ENCODE measurements around the gene SPATA32.

SPATA32 gene, protein sequence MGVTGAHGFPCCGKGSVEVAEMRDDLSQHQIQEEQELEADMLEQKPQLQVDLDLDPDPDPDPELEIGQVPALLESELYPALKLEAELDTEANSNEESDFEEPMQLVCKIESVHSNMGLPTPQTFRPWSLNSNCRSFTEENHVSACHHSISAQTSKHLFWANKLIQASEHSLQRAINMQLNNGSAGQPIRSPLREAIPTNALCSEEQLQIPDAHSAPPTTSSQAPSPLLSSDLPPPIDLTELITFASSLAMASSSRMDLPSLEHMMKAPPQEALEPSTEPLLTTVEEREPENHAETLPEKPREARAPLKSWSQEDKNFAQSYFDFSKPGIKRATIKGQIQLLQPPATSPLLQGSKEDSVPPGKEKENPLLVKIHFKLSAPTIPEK

DNA sequence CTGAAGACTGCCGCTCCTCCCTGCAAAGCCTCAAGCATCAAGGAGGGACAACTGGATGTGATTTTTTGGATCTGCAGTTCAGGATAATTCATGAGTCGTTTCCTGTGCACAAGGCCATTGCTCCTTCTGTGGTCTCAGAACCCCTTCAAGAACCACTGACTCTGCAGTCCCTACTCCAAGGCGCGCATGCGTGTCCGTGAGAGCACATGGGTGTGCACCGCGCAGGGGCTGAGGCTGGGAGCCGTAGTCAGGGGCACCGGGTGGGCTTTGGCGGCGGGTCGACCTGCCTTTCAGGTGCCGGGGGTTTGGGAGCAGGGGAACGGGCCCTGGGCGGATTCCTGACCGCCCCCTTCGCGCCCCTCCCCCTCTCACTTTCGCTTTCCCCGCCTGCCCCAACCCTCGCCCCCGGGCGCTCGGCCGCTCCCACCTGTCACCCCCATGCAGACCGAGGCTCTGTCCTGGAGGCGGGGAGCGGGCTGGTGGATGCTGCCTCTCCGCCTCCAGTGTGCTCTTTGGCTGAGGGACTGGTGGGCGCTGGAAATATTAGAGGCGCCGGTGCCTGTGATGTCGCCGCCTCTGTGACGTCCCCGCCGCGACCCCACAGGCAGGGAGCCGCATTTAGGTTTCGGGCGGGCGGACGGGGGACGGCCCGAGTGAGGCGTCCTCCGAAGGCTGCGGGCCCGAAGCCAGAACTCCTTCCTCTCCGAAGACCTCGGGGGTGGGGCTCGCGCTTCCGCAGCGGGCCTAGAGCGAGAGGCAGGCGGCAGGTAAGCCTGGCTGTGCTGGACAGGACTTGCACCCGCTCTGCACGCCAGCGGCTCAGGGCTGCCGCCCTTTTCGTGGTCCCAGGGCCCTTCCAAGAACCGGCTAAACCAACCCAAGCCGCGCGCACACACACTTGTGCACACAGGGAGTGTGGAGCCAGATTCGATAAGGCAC lies at the start of gene SPATA32:
Gene SPATA32 (minus strand): TSS at position 518 of the 939 bp plus-strand sequence. CDS start 78 bp downstream, at position 440.
- H3K27me3 Mint-ChIP-seq (ENCODE audit: low read depth, poor library complexity) = peaks cover 25% of the 10 kb centered on the region
- no peak for TF ChIP-seq CTCF (IDR thresholded peaks at IDR 0.05)
- peaks cover 4% of the 10 kb centered on the region for H3K36me3 Mint-ChIP-seq (ENCODE audit: low read depth)

DNA sequence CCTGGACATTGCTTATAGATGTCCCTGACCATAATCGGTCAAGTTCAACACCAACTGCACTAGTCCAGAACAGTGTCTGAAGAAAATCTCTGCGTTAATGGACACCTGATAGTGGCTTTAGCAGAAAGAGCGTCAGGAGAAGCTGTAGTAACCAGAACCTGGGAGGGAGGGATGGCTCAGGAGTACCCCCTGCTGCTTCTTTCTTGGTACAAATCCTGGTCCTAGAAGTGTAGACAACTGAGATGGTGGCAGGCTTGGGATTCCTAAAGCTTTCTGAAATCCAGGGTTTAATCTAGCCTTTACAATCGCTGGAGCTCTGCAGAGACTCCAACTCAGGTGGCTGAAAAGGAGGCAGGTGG lies 49.5 kb upstream of the SPATA32 start:
- TF ChIP-seq CTCF (IDR thresholded peaks at IDR 0.05) = no peak
- Mint-ChIP-seq H3K27me3 (ENCODE audit: low read depth, poor library complexity) (peaks cover 4% of the 10 kb centered on the region), H3K4me1 (peaks cover 58% of the 10 kb centered on the region), H3K36me3 (ENCODE audit: low read depth) (no peaks in the 10 kb centered on the region), H3K9me3 (no peaks in the 10 kb centered on the region), H3K27ac (no peak overlapping the region), H3K4me3 (no peak overlapping the region)
- no peak for DNase-seq

More for the DNA sequence above, at the start of gene SPATA32:
- peak; percentile 68 for DNase-seq
- peak within 1 kb of the TSS; percentile 63 for H3K4me3 Mint-ChIP-seq
- peaks cover 24% of the 10 kb centered on the region for H3K4me1 Mint-ChIP-seq
- no peaks in the 10 kb centered on the region for H3K9me3 Mint-ChIP-seq
- no peak within 1 kb of the TSS for H3K27ac Mint-ChIP-seq

GRCh38 chr17:45310380-45311324 lies 48.8 kb upstream of the SPATA32 start:
- DNase-seq = no peak
- no peaks in the 10 kb centered on the region for H3K9me3 Mint-ChIP-seq
- no peak for TF ChIP-seq CTCF (IDR thresholded peaks at IDR 0.05)
- H3K4me1 Mint-ChIP-seq = peaks cover 59% of the 10 kb centered on the region
- H3K27ac Mint-ChIP-seq = no peak overlapping the region
- peaks cover 2% of the 10 kb centered on the region for H3K27me3 Mint-ChIP-seq (ENCODE audit: low read depth, poor library complexity)
- H3K4me3 Mint-ChIP-seq = no peak overlapping the region
- H3K36me3 Mint-ChIP-seq (ENCODE audit: low read depth) = no peaks in the 10 kb centered on the region

- DNase-seq = no peak
- H3K36me3 Mint-ChIP-seq (ENCODE audit: low read depth) = peaks cover 3% of the 10 kb centered on the region
- H3K27ac Mint-ChIP-seq = no peak overlapping the region
- H3K27me3 Mint-ChIP-seq (ENCODE audit: low read depth, poor library complexity) = no peaks in the 10 kb centered on the region
- H3K9me3 Mint-ChIP-seq = no peaks in the 10 kb centered on the region
- H3K4me3 Mint-ChIP-seq = no peak overlapping the region
- H3K4me1 Mint-ChIP-seq = peaks cover 53% of the 10 kb centered on the region
- TF ChIP-seq CTCF (IDR thresholded peaks at IDR 0.05) = no peak
These were observed 47.5 kb upstream of the SPATA32 start for GRCh38 chr17:45309400-45309799.

DNA sequence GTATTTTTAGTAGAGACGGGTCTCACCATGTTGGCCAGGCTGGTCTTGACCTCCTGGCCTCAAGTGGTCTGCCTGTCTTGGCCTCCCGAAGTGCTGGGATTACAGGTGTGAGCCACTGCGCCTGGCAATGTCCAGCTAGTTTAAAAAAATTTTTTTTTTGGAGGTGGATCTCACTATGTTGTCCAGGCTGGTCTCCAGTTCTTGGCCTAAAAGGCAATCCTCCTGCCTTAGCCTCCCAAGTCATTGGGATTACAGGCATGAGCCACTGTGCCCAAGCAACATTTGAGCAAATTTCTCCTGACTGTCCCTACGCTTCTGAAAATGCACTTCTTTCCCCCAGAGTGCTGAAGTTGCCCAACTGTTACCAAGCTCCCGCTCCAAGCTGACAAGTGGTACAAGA lies 46.9 kb upstream of the SPATA32 start:
- H3K9me3 Mint-ChIP-seq = no peaks in the 10 kb centered on the region
- H3K4me1 Mint-ChIP-seq = peaks cover 47% of the 10 kb centered on the region
- H3K27ac Mint-ChIP-seq = peak overlapping the region; percentile 69
- DNase-seq = no peak
- H3K27me3 Mint-ChIP-seq (ENCODE audit: low read depth, poor library complexity) = no peaks in the 10 kb centered on the region
- peaks cover 5% of the 10 kb centered on the region for H3K36me3 Mint-ChIP-seq (ENCODE audit: low read depth)
- TF ChIP-seq CTCF (IDR thresholded peaks at IDR 0.05) = no peak
- no peak overlapping the region for H3K4me3 Mint-ChIP-seq
